ENCODE results near the gene WWP2. TPM values are rescaled to one million over a fixed set of nuclear protein-coding genes. Genes with fewer than 3 reads are reported as not detected.
"Not testable (repeated sequence)": the region's sequence is repeated elsewhere in the genome, so short reads cannot be mapped to it uniquely, and the experiment has no call there.

WWP2 gene
- polyA plus RNA-seq, 1 donor from 2014 or later, result 11.9 TPM

- Histone ChIP-seq H3F3A (ENCODE audit: insufficient read depth, low read length, poor library complexity, severe bottlenecking) (no peaks in the 10 kb centered on the region), H3K9me3 (ENCODE audit: low read length) (no peaks in the 10 kb centered on the region), H4K20me1 (ENCODE audit: insufficient read depth) (no peaks in the 10 kb centered on the region), H2AFZ (ENCODE audit: low read depth, low read length) (no peak overlapping the region), H3K4me3 (ENCODE audit: low read length) (no peak overlapping the region), H3K9ac (ENCODE audit: low read length) (no peak overlapping the region), H3K36me3 (ENCODE audit: insufficient read depth, low read length) (no peaks in the 10 kb centered on the region), H3K79me2 (replicated peaks; ENCODE audit: insufficient read depth, low read length) (no peaks in the 10 kb centered on the region), H3K9me2 (ENCODE audit: insufficient read depth, low read length) (no peaks in the 10 kb centered on the region), H3K27me3 (ENCODE audit: insufficient read depth, low read depth, low read length) (no peaks in the 10 kb centered on the region), H3K27ac (ENCODE audit: low read length) (no peak overlapping the region), H3K4me2 (ENCODE audit: low read length) (no peak overlapping the region)
- TF ChIP-seq REST (IDR thresholded peaks at IDR 0.05; ENCODE audit: borderline replicate concordance), result no peak
- TF ChIP-seq MXI1 (conservative IDR thresholded peaks at IDR 0.05; ENCODE audit: poor library complexity, severe bottlenecking), result no peak
- no peak for TF ChIP-seq EP300 (conservative IDR thresholded peaks at IDR 0.05; ENCODE audit: poor library complexity, severe bottlenecking)
- TF ChIP-seq EZH2 (IDR thresholded peaks at IDR 0.05; ENCODE audit: borderline replicate concordance, insufficient read depth, low read length, poor library complexity, severe bottlenecking), result no peak
- no peak for TF ChIP-seq SMC3 (conservative IDR thresholded peaks at IDR 0.05; ENCODE audit: poor library complexity)
Observed at GRCh38 chr16:69804297-69804696, 42.2 kb downstream of the WWP2 start.

- not testable (repeated sequence) for H4K20me1 ChIP-seq (ENCODE audit: insufficient read depth); H3F3A ChIP-seq (ENCODE audit: insufficient read depth, low read length, poor library complexity, severe bottlenecking); H3K4me3 ChIP-seq (ENCODE audit: low read length); H3K9me3 ChIP-seq (ENCODE audit: low read length); H2AFZ ChIP-seq (ENCODE audit: low read depth, low read length); H3K9ac ChIP-seq (ENCODE audit: low read length); H3K27me3 ChIP-seq (ENCODE audit: insufficient read depth, low read depth, low read length); H3K4me2 ChIP-seq (ENCODE audit: low read length); H3K27ac ChIP-seq (ENCODE audit: low read length); H3K36me3 ChIP-seq (ENCODE audit: insufficient read depth, low read length); H3K79me2 ChIP-seq (replicated peaks; ENCODE audit: insufficient read depth, low read length); H3K9me2 ChIP-seq (ENCODE audit: insufficient read depth, low read length)
Observed at GRCh38 chr16:69806776-69807175, 44.6 kb downstream of the WWP2 start.

GRCh38 chr16:69812688-69813014 is 50.5 kb downstream of the WWP2 start:
- H3K27ac ChIP-seq (ENCODE audit: low read length), result no peak overlapping the region

More at GRCh38 chr16:69812688-69813014, 50.5 kb downstream of the WWP2 start:
- Histone ChIP-seq H3K9me2 (ENCODE audit: insufficient read depth, low read length) (no peaks in the 10 kb centered on the region), H4K20me1 (ENCODE audit: insufficient read depth) (no peaks in the 10 kb centered on the region), H3K79me2 (replicated peaks; ENCODE audit: insufficient read depth, low read length) (no peaks in the 10 kb centered on the region), H3K36me3 (ENCODE audit: insufficient read depth, low read length) (no peaks in the 10 kb centered on the region), H3K27me3 (ENCODE audit: insufficient read depth, low read depth, low read length) (no peaks in the 10 kb centered on the region), H2AFZ (ENCODE audit: low read depth, low read length) (no peak overlapping the region), H3K9me3 (ENCODE audit: low read length) (no peaks in the 10 kb centered on the region), H3K9ac (ENCODE audit: low read length) (no peak overlapping the region), H3K4me3 (ENCODE audit: low read length) (no peak overlapping the region), H3K4me2 (ENCODE audit: low read length) (no peak overlapping the region), H3F3A (ENCODE audit: insufficient read depth, low read length, poor library complexity, severe bottlenecking) (no peaks in the 10 kb centered on the region)
- TF ChIP-seq EZH2 (IDR thresholded peaks at IDR 0.05; ENCODE audit: borderline replicate concordance, insufficient read depth, low read length, poor library complexity, severe bottlenecking) (no peak), POLR2AphosphoS5 (IDR thresholded peaks at IDR 0.05) (no peak), REST (IDR thresholded peaks at IDR 0.05; ENCODE audit: borderline replicate concordance) (no peak), CTCF (IDR thresholded peaks at IDR 0.05; ENCODE audit: poor library complexity, severe bottlenecking) (no peak), RAD21 (conservative IDR thresholded peaks at IDR 0.05) (no peak), EP300 (conservative IDR thresholded peaks at IDR 0.05; ENCODE audit: poor library complexity, severe bottlenecking) (no peak)
